Endometrial microvascular endothelial cells (primary cell): Measurements from ENCODE around the gene PLSCR1. TPM values are rescaled to one million over a fixed set of nuclear protein-coding genes. Genes with fewer than 3 reads are reported as not detected.
"Not testable (repeated sequence)": the region's sequence is repeated elsewhere in the genome, so short reads cannot be mapped to it uniquely, and the experiment has no call there.

Source experiments
- in situ Hi-C: cut with HindIII; loops from 2 replicates; pipeline ENCODE4 v1.10.0; 2017; ENCODE audit warnings: low sequenced_read_pairs, low pct_unique_long_range_greater_than_20kb; ENCODE audit errors: inconsistent ontology term
- total RNA-seq: library from RNA; depleted of rRNA; stranded (reverse); fragments of >200 nt; gene quantifications from one replicate; pipeline ENCODE4 v1.2.3, GENCODE V29; 2015; ENCODE audit errors: inconsistent ontology term

The PLSCR1 gene
- total RNA-seq, 1 donor from 2014 or later, result 101 TPM

GRCh38 chr3:146496726-146497125 lies 47.7 kb downstream of the PLSCR1 start:
- in situ Hi-C loops, result no loop called here

GRCh38 chr3:146496251-146496650 lies 48.2 kb downstream of the PLSCR1 start:
- in situ Hi-C loops, result no loop called here

- in situ Hi-C loops, result no loop called here
These were observed 50.6 kb downstream of the PLSCR1 start for GRCh38 chr3:146493761-146494160.

- in situ Hi-C loops, result no loop called here
These were observed 51.2 kb downstream of the PLSCR1 start for GRCh38 chr3:146493221-146493620.

- in situ Hi-C loops, result no loop called here
These were observed 53.1 kb downstream of the PLSCR1 start for GRCh38 chr3:146491303-146491702.

GRCh38 chr3:146485297-146485696 lies 59.1 kb downstream of the PLSCR1 start:
- in situ Hi-C loops, result no loop called here

GRCh38 chr3:146476094-146476740 lies 68.2 kb downstream of the PLSCR1 start:
- in situ Hi-C loops, result no loop called here

GRCh38 chr3:146474976-146475375 lies 69.4 kb downstream of the PLSCR1 start:
- in situ Hi-C loops, result not testable (repeated sequence)

- in situ Hi-C loops, result no loop called here
These were observed 70.7 kb downstream of the PLSCR1 start for GRCh38 chr3:146473726-146474125.

- in situ Hi-C loops, result no loop called here
These were observed 71.8 kb downstream of the PLSCR1 start for GRCh38 chr3:146472611-146473010.

- in situ Hi-C loops, result no loop called here
These were observed 73.4 kb downstream of the PLSCR1 start for GRCh38 chr3:146471012-146471411.

- in situ Hi-C loops, result no loop called here
These were observed 73.9 kb downstream of the PLSCR1 start for GRCh38 chr3:146470425-146470990.

GRCh38 chr3:146469150-146470017 lies 75.0 kb downstream of the PLSCR1 start, which contains the start of gene PLSCR2:
Gene PLSCR2 (minus strand): TSS chr3:146469561. CDS start chr3:146459904, 9,657 bp downstream.
- in situ Hi-C loops, result no loop called here

GRCh38 chr3:146468671-146469149 lies 75.7 kb downstream of the PLSCR1 start:
- in situ Hi-C loops, result no loop called here

GRCh38 chr3:146468234-146468633 lies 76.2 kb downstream of the PLSCR1 start:
- in situ Hi-C loops, result no loop called here

GRCh38 chr3:146466604-146467003 lies 77.8 kb downstream of the PLSCR1 start:
- in situ Hi-C loops, result no loop called here

- in situ Hi-C loops, result no loop called here
These were observed 78.5 kb downstream of the PLSCR1 start for GRCh38 chr3:146465693-146466465.
